DMS53 (cell line): ENCODE results near the gene AIP.
"Not testable (repeated sequence)": the region's sequence is repeated elsewhere in the genome, so short reads cannot be mapped to it uniquely, and the experiment has no call there.

ENCODE experiments used
- DNase-seq: peaks from one replicate; lab custom pipeline; 2025; lab: John Stamatoyannopoulos, UW

AIP gene

GRCh38 chr11:67449116-67449844 is 33.5 kb upstream of the AIP start:
- peak; percentile 95 for DNase-seq

- DNase-seq, result no peak
Measured at GRCh38 chr11:67450796-67451657, 31.8 kb upstream of the AIP start.

GRCh38 chr11:67451658-67451976 is 31.2 kb upstream of the AIP start:
- no peak for DNase-seq

DNA sequence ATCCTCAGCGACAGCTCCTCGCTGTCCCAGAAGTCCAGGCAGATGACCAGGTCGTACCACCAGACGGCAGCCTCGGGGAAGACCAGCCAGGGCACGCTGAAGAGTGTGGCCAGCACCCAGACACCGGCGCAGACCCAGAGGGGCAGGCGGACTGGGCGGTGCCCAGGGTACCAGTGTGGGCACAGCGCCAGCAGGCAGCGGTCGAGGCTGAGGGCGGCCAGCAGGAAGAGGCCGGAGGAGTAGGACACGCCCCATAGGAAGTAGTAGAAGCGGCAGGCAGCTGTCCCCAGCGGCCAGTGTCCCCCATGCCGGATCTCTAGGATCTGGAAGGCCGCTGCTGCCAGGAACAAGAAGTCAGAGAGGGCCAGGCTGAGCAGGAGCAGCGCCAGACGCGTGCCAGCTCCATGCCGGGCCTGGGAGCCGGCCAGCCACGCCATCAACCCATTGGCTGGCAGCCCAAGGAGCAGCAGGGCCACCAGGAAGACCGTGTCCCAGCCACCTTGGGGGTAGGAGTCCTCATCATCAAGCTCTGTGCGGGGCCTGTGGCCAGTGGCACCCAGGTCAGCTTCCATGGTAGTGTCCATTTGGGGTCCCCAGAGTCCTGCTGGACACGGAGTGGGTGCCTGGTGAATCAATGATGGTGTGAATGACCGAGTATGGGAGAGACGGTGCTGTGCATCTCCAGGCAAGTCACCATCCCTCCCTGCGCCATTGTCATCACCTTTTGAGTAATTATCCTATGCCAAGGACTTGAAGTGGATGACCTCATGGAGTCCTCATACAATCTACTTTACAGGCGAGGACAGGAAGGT is 30.5 kb upstream of the AIP start, which contains the start of gene GPR152:
TSS of gene GPR152 (minus strand) at position 589 of the 812 bp plus-strand sequence. CDS start at position 584, 5 bp downstream.
- peak; percentile 81 for DNase-seq

DNA sequence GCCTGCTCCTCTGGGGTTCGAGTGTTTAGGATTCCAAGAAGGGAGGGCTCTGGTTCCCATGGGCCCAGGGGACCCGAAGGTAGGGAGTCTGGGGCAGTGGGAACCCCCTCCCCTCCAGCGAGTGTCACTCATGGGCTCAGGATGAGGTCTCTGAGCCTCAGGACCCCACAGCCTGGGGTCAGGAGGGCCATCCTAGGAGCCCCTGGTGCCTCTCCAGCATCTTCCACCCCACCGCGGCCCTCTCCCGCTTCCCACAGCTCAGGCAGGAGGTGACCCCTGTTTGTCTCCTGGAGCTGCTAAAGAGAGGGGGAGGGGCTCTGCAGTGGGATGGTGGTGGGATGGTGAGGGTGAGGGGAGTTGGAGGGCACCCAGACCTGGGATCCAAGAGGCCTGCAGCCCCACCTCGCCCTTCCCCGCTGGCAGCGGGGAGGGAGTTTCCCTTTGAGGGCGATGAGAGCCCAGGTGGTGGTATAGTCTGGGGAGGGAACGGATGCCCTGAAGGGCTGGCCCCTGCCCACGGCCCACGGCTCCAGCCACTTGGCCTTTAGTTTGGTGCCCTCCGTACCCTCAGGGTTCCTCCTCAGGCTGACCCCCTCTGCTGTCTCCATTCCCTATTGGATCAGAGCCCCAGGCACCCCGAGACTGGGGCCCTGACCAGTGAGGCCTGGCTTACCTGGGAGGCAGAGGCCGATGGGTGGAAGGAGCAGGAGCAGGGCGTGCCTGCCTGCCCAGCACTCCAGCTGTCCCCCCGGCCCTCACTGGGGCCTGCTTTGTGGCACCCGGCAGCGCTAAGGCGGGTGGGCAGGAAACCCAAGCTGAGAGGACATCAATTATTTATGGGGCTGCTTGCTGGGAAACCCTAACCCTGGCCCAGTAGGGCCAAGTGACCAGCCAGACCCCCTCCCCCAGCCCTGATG is 28.8 kb upstream of the AIP start:
- no peak for DNase-seq

DNA sequence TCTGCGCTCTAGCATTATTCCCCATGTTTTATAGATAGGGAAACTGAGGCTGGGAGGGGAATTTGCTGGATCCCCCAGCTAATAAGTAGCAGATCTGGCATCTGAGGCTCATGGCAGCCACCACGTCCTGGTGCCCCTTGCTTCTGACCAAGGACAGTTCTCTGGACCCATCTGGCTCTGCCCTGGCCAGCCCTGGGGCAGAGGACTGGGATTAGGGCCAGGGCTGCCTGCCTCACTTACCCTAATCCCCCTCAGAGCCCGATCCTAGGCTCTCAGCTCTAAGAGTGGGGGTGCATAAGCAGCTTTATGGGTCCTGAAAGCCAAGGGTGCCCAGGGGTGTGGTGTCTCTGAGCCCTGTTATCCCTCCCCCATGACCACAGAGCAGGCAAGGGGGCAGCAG is 27.8 kb upstream of the AIP start, which contains the start of gene CABP4:
TSS of gene CABP4 (plus strand) at position 301 of the 400 bp plus-strand sequence. CDS start at position 371, 70 bp downstream.
- no peak for DNase-seq

- no peak for DNase-seq
Measured at GRCh38 chr11:67456068-67456705, 26.6 kb upstream of the AIP start.

GRCh38 chr11:67457453-67457852 is 25.4 kb upstream of the AIP start:
- no peak for DNase-seq

GRCh38 chr11:67458266-67458665 is 24.6 kb upstream of the AIP start:
- DNase-seq, result no peak

DNA sequence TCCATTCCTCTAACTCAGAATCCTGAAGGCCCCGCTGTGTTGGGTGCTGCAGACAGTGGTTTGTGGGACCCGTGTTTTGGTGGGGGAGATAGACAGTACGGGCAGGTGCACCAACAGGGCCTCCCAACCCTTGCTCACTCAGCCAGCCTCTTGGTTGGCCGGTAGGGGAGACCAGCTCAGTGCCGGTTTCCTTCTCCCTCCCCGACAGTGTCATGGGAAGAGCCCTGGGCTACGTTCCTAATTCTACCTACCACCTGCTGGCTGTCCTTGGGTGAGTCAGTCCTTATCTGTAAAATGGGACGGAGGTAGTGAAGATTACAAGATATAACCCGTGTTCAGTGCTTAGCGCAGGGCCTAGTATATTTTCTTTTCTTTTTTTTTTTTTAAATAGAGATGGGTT is 19.6 kb upstream of the AIP start:
- no peak for DNase-seq

DNA sequence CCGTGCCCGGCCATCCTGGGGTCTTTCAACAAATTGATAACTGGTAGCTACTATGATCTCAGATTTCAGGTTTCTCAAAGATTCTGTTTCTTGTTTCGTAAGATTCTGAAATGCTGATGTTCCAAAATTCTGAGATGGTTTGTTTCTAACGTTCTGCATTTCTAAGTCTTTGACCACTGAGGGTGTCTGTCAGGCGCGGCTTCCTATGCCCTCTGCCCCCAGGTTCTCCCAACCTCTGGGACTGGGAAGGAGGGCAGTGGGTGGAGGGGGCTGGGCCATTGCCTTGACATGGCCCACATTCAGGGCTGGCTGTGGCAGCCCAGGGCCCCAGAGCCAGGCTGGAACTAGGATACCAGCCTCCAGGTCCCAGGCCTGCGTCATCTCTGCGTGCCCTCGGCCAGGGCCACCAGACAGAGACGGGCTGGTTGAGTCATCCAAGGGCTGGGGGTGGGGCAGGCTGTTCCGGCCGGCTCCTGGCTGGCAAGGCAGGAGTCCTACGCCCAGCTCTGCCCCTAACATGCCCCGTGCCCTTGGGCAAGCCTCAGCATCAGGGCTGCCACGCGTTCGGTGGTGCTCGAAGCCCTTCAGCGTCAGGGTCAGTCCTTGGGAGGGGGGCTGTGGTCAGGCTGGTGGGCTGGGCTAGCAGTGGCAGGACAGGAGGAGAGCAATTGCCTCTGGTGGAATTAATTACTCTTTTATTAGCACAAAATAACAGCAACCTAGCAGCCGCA is 19.0 kb upstream of the AIP start:
- peak; percentile 97 for DNase-seq

DNA sequence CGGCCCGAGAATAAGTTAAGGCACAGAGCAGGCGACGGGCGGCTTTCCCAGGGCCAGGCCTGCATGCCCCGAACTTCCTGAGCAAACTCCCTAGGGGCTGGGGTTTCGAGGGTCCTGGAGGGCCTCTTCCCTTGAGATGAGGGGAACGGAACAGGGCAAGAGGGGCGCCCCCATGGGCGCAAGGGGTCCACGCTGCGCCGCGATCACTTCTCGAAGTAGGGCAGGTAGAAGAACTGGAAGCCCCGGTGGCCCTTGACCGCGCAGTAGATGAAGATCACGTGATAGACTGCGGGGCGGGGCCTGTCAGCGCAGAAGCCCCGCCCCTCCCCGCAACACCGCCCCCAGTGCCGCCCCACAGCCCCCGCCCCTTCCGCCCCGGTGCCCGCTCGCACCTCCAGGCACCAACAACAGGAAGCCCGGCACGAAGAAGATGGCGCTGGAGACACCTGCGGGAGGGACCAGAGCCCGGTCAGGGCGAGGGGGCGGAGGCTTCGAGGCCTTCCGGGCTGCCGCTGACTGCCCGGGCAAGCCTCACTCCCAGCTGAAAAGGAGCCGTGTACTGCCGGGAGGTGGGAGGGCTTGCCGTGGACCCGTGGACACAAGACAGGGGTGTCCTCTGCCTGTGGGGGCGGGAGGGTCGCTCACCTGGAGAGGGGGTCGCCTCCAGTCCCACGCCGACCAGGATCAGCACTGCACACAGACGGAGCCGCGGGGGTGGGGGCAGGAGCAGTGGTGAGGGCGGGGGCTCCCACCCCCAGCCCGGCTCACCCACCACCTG is 18.2 kb upstream of the AIP start:
- DNase-seq, result peak; percentile 98

- DNase-seq, result peak; percentile 63
Measured at GRCh38 chr11:67465189-67465510, 17.7 kb upstream of the AIP start.

DNA sequence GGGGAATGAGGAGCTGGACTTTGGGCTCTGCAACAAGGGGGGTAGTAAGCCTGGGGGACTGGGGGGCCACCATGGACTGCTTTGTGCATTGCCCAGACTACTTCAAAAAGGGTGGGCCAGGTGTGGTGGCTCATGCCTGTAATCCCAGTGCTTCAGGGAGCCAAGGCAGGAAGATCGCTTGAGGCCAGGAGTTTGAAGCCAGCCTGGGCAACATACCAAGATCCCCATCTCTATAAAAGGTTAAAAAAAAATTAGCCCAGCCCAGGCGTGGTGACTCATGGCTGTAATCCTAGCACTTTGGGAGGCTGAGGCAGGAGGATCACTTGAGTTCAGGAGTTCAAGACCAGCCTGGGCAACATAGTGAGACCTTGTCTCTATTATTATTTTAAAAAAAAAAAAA is 17.3 kb upstream of the AIP start:
- not testable (repeated sequence) for DNase-seq

DNA sequence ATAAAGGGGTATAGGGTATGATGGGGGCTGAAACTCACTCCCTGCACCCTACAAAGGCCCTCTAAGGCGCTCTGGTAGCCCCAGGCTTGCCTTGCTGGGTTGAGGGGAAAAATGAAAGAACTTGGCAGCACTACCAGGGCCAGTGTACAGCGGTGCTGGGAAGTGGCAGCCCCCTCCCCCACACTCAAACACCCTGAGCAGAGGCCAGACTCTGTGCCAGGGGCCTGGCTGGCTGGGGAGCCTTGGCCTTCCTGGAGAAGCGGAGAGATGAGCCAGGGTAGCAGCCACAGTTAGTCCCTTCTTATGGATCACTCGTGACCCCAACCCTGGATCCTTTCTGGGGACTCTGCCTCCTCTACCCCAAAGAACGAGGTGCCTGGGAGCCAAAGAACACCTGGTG is 16.5 kb upstream of the AIP start:
- DNase-seq, result no peak

DNA sequence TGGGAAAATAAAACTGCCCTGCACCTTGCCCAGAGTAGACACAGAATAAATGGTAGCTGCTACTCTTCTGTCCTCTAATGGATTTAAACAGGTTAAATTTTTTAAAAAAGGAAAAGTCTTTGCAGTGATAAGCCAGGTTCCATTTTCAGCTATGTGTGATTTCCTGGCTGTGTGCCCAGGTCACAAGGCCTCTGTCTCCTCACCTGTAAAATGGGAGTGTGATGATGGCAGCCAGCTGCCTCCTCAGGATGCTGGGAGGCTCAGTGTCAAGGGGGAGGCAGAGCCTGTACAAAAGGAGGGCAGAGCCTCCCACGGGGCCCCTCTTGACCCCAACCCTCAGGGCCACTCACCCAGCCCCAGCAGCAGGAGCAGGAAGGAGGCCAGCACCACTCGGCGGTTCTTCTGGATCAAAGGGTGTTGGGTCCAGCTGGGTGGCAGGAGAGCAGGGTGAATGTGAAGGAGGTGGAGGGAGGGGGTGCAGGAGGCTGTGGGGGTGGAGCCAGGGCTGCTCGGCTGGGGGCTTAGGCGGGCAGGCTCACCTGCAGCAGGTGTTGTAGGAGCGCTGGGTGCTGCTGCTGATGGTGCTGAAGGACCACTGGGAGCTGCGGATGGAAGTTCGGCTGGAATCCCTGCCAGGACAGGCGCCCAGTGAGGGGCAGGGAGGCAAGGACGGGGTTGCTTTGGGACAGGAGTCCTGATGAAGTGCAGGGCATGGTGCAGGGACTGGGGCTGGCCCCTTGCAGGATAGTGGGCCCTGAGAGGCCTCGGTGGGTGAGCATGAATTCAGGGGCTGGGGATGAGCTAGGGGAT is 15.7 kb upstream of the AIP start:
- DNase-seq, result no peak

DNA sequence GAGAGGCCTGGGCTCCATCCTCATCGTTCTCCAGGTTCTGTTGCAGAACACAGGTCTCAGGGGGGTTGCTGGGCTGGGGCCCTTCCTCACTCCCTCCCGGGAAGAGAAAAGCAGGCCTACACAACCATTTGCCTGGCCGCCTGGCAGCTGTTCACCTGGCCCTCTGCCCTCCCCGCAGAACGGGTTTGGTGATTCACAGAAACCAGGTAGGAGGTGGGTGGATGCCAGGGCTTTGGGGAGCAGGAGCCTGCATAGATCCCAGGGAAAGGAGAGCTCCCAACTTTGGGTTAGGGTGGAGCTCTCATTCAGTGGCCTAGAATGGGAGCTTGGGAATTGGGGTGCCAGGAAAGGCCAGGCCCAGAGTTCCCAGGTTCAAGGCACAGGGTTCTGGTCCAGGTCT is 14.8 kb upstream of the AIP start:
- peak; percentile 89 for DNase-seq

GRCh38 chr11:67468456-67468758 is 14.4 kb upstream of the AIP start:
- no peak for DNase-seq
